ENCODE data around the gene AURKA.

The AURKA gene

GRCh38 chr20:56392132-56392880, at the start of gene AURKA, which contains the start of gene CSTF1:
Gene AURKA, minus strand, starts transcription at chr20:56392215. Its CDS starts 4,018 bp downstream, at chr20:56388197.
Gene CSTF1, plus strand, starts transcription at chr20:56392645. Its CDS starts 2,908 bp downstream, at chr20:56395553.
- DNase-seq: peak; percentile 97

GRCh38 chr20:56440346-56441007, 48.5 kb upstream of the AURKA start:
- DNase-seq: no peak

- DNase-seq: no peak
Measured at GRCh38 chr20:56439771-56440291, 47.8 kb upstream of the AURKA start.

GRCh38 chr20:56438284-56438683, 46.3 kb upstream of the AURKA start:
- no peak for DNase-seq

- DNase-seq: no peak
Measured at GRCh38 chr20:56437196-56437960, 45.4 kb upstream of the AURKA start.

- no peak for DNase-seq
Measured at GRCh38 chr20:56433880-56434255, 41.9 kb upstream of the AURKA start.

GRCh38 chr20:56433221-56433879, 41.3 kb upstream of the AURKA start:
- no peak for DNase-seq

GRCh38 chr20:56431471-56431870, 39.5 kb upstream of the AURKA start:
- no peak for DNase-seq

- DNase-seq: no peak
Measured at GRCh38 chr20:56430957-56431356, 38.9 kb upstream of the AURKA start.

GRCh38 chr20:56430461-56430860, 38.4 kb upstream of the AURKA start:
- no peak for DNase-seq

GRCh38 chr20:56429941-56430340, 37.9 kb upstream of the AURKA start:
- no peak for DNase-seq

- DNase-seq: no peak
Measured at GRCh38 chr20:56429502-56429901, 37.5 kb upstream of the AURKA start.

- DNase-seq: no peak
Measured at GRCh38 chr20:56428881-56429280, 36.9 kb upstream of the AURKA start.

- no peak for DNase-seq
Measured at GRCh38 chr20:56428410-56428809, 36.4 kb upstream of the AURKA start.

GRCh38 chr20:56427797-56428196, 35.8 kb upstream of the AURKA start:
- DNase-seq: no peak

GRCh38 chr20:56426926-56427325, 34.9 kb upstream of the AURKA start:
- DNase-seq: no peak

- DNase-seq: no peak
Measured at GRCh38 chr20:56426026-56426425, 34.0 kb upstream of the AURKA start.

GRCh38 chr20:56424931-56425330, 32.9 kb upstream of the AURKA start:
- DNase-seq: no peak

- no peak for DNase-seq
Measured at GRCh38 chr20:56423886-56424285, 31.9 kb upstream of the AURKA start.

- no peak for DNase-seq
Measured at GRCh38 chr20:56423211-56423610, 31.2 kb upstream of the AURKA start.

- no peak for DNase-seq
Measured at GRCh38 chr20:56422824-56423189, 30.8 kb upstream of the AURKA start.

- no peak for DNase-seq
Measured at GRCh38 chr20:56422076-56422823, 30.2 kb upstream of the AURKA start.
